ENCODE data around the gene GALNTL6. TPM values are rescaled to one million over a fixed set of nuclear protein-coding genes. Genes with fewer than 3 reads are reported as not detected.

Gene GALNTL6
- total RNA-seq, 1 experiment from 2014 or later = not detected

DNA sequence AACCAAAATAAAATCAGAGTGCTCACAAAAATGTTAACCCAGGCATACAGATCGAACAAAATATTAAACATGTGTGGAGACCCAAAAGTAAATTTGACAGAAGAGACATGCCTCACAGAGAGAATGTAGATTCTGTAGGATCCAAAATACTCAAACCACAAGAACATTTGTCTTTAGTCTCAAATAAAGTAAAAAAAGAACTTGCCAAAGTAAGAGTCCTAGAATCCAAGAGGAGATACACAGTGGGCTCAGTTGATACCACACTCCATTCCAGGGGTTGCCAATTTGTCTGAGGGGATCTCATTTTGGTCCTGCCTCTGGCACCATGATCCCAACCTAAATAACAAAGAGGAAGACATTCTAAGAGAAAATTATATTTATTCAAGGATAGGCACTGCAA lies 316.4 kb downstream of the GALNTL6 start:
- H3K9me2 ChIP-seq (ENCODE audit: insufficient read depth) = no peaks in the 10 kb centered on the region
- POLR2A ChIA-PET (ENCODE audit: unreplicated experiment) = no interaction called here
- CTCF ChIA-PET = no interaction called here
- TF ChIP-seq, protein P1, sequence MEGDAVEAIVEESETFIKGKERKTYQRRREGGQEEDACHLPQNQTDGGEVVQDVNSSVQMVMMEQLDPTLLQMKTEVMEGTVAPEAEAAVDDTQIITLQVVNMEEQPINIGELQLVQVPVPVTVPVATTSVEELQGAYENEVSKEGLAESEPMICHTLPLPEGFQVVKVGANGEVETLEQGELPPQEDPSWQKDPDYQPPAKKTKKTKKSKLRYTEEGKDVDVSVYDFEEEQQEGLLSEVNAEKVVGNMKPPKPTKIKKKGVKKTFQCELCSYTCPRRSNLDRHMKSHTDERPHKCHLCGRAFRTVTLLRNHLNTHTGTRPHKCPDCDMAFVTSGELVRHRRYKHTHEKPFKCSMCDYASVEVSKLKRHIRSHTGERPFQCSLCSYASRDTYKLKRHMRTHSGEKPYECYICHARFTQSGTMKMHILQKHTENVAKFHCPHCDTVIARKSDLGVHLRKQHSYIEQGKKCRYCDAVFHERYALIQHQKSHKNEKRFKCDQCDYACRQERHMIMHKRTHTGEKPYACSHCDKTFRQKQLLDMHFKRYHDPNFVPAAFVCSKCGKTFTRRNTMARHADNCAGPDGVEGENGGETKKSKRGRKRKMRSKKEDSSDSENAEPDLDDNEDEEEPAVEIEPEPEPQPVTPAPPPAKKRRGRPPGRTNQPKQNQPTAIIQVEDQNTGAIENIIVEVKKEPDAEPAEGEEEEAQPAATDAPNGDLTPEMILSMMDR (conservative IDR thresholded peaks at IDR 0.05) = no peak
- no peak for TF ChIP-seq EZH2 (IDR thresholded peaks at IDR 0.05; ENCODE audit: low read depth)
- BruUV-seq (replicated peaks) = no TSS peak
- H3K36me3 ChIP-seq (ENCODE audit: low read depth) = no peaks in the 10 kb centered on the region
- no peaks in the 10 kb centered on the region for H3K27me3 ChIP-seq (ENCODE audit: insufficient read depth, low read depth)
- H3K9me3 ChIP-seq (ENCODE audit: insufficient read depth, low read depth) = no peaks in the 10 kb centered on the region
- no peaks in the 10 kb centered on the region for H3F3A ChIP-seq (ENCODE audit: insufficient read depth, low read depth)
- DNase-seq = no peak
- no peaks in the 10 kb centered on the region for H3K4me1 ChIP-seq (replicated peaks; ENCODE audit: insufficient read depth)
- H3K4me2 ChIP-seq = no peak overlapping the region
- no peak overlapping the region for H3K27ac ChIP-seq
- H2AFZ ChIP-seq = no peak overlapping the region
- H3K4me3 ChIP-seq = no peak overlapping the region
- H4K20me1 ChIP-seq (ENCODE audit: insufficient read depth) = no peaks in the 10 kb centered on the region
- intact Hi-C loops (cut with micrococcal nuclease; ENCODE audit: unreplicated experiment) = no loop called here
- no peaks in the 10 kb centered on the region for H3K79me2 ChIP-seq (ENCODE audit: low read depth)

DNA sequence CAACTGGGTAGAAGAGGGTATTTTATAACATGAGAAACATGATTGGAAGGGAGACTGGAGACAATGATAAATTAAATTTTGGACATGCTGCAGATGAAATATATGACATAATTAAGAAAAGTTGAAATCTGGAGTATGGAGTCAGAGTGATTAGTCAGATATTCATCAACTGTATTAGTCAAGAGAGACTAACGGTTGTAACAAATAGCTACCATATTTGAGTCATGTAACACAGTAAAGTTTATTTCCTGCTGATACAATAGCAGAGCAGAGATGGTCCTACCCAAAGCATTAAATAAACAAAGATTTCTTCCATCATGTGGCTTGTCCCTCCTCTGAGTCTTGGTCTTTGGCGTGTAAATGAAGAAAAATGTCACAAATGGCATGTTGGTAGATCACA lies 321.3 kb downstream of the GALNTL6 start:
- H2AFZ ChIP-seq = no peak overlapping the region
- H3K9me2 ChIP-seq (ENCODE audit: insufficient read depth) = no peaks in the 10 kb centered on the region
- no TSS peak for BruUV-seq (replicated peaks)
- no peaks in the 10 kb centered on the region for H3K27me3 ChIP-seq (ENCODE audit: insufficient read depth, low read depth)
- no peaks in the 10 kb centered on the region for H3K79me2 ChIP-seq (ENCODE audit: low read depth)
- POLR2A ChIA-PET (ENCODE audit: unreplicated experiment) = no interaction called here
- no peak for DNase-seq
- H4K20me1 ChIP-seq (ENCODE audit: insufficient read depth) = no peaks in the 10 kb centered on the region
- no peak overlapping the region for H3K27ac ChIP-seq
- no peak overlapping the region for H3K4me2 ChIP-seq
- H3K9me3 ChIP-seq (ENCODE audit: insufficient read depth, low read depth) = no peaks in the 10 kb centered on the region
- intact Hi-C loops (cut with micrococcal nuclease; ENCODE audit: unreplicated experiment) = no loop called here
- H3F3A ChIP-seq (ENCODE audit: insufficient read depth, low read depth) = no peaks in the 10 kb centered on the region
- no peak for TF ChIP-seq EZH2 (IDR thresholded peaks at IDR 0.05; ENCODE audit: low read depth)
- TF ChIP-seq, protein P1 (conservative IDR thresholded peaks at IDR 0.05) = no peak
- CTCF ChIA-PET = no interaction called here
- no peak overlapping the region for H3K4me3 ChIP-seq
- H3K36me3 ChIP-seq (ENCODE audit: low read depth) = no peaks in the 10 kb centered on the region
- no peaks in the 10 kb centered on the region for H3K4me1 ChIP-seq (replicated peaks; ENCODE audit: insufficient read depth)

DNA sequence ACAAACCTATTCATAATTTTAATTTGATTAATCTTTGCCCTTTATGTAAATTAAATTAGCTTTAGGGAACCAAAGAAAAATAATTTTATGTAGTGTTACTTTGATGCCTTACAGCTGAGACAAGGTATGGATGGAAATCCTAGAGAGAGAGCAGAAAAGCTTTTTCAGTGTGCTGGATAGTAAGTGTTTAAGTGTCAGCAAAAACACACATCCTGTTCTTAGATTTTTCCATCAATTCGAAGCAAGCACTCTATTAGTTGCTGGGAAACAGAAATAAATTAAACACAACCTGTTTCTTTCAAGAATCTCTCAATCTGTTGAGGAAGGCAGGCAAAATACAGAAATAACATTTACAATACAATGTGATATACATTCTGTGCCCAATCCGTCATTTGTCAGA lies 327.8 kb downstream of the GALNTL6 start:
- intact Hi-C loops (cut with micrococcal nuclease; ENCODE audit: unreplicated experiment) = no loop called here
- POLR2A ChIA-PET (ENCODE audit: unreplicated experiment) = no interaction called here
- no peaks in the 10 kb centered on the region for H3K36me3 ChIP-seq (ENCODE audit: low read depth)
- no peaks in the 10 kb centered on the region for H3K27me3 ChIP-seq (ENCODE audit: insufficient read depth, low read depth)
- no TSS peak for BruUV-seq (replicated peaks)
- CTCF ChIA-PET = no interaction called here
- H3K9me3 ChIP-seq (ENCODE audit: insufficient read depth, low read depth) = no peaks in the 10 kb centered on the region
- no peak overlapping the region for H3K27ac ChIP-seq
- no peak for TF ChIP-seq EZH2 (IDR thresholded peaks at IDR 0.05; ENCODE audit: low read depth)
- TF ChIP-seq, protein P1 (conservative IDR thresholded peaks at IDR 0.05) = no peak
- no peak for DNase-seq
- no peaks in the 10 kb centered on the region for H4K20me1 ChIP-seq (ENCODE audit: insufficient read depth)
- H3K4me2 ChIP-seq = no peak overlapping the region
- H3K79me2 ChIP-seq (ENCODE audit: low read depth) = no peaks in the 10 kb centered on the region
- H3F3A ChIP-seq (ENCODE audit: insufficient read depth, low read depth) = no peaks in the 10 kb centered on the region
- H3K9me2 ChIP-seq (ENCODE audit: insufficient read depth) = no peaks in the 10 kb centered on the region
- no peak overlapping the region for H3K4me3 ChIP-seq
- no peak overlapping the region for H2AFZ ChIP-seq
- H3K4me1 ChIP-seq (replicated peaks; ENCODE audit: insufficient read depth) = no peaks in the 10 kb centered on the region
